K562 (cell line): Measurements from ENCODE around the gene C4A. TPM values are rescaled to one million over a fixed set of nuclear protein-coding genes. Genes with fewer than 3 reads are reported as not detected.
A peak's percentile ranks its signal among the peaks of the same experiment; 100 is the strongest.

Experiments used
- ATF4 ChIP-seq: fragments of 450-650 bp; formaldehyde crosslinking; IDR thresholded peaks from 2 replicates; pipeline ENCODE4 v1.4.0; 2022; ENCODE audit warnings: mild to moderate bottlenecking, moderate library complexity
- BDP1 ChIP-seq: IDR thresholded peaks from 3 replicates; pipeline ENCODE4 v1.6.1; 2011; ENCODE audit not compliant: insufficient read length, insufficient read depth
- CTBP1 ChIP-seq: fragments of 450-650 bp; IDR thresholded peaks from 2 replicates; pipeline ENCODE4 v1.6.1; 2016; ENCODE audit warnings: borderline replicate concordance
- E2F6 ChIP-seq, 2 experiments: IDR thresholded peaks; 2 replicates each; pipeline ENCODE4 v1.6.1; 2011; ENCODE audit warnings: borderline replicate concordance in 1 of 2, control low read depth in 1 of 2, low read depth in 1 of 2, low read length in 1 of 2, mild to moderate bottlenecking in 1 of 2, mixed read lengths in 1 of 2, moderate library complexity in 1 of 2; ENCODE audit not compliant: insufficient read depth in 1 of 2, insufficient read length in 1 of 2, poor library complexity in 1 of 2, severe bottlenecking in 1 of 2; ENCODE audit errors: extremely low read depth in 1 of 2
- ESRRA ChIP-seq: fragments of 450-650 bp; IDR thresholded peaks from 2 replicates; pipeline ENCODE4 v1.6.1; 2014; ENCODE audit warnings: low read depth, mild to moderate bottlenecking, moderate library complexity, borderline replicate concordance
- HDAC1 ChIP-seq, 2 experiments: fragments of 450-650 bp; IDR thresholded peaks; 2 replicates each; pipeline ENCODE4 v1.6.1; 2016 to 2017; ENCODE audit warnings: inconsistent platforms in 1 of 2, mild to moderate bottlenecking in 1 of 2, moderate library complexity in 1 of 2
- HDGF ChIP-seq: fragments of 450-650 bp; IDR thresholded peaks from 2 replicates; pipeline ENCODE4 v1.6.1; 2016
- KAT7 ChIP-seq: sonication (generic); formaldehyde crosslinking; IDR thresholded peaks from 2 replicates; pipeline ENCODE4 v1.8.0; 2022; ENCODE audit warnings: missing genetic modification reagents, mild to moderate bottlenecking, borderline replicate concordance
- KLF13 ChIP-seq: fragments of 450-650 bp; IDR thresholded peaks from 2 replicates; pipeline ENCODE4 v1.6.1; 2016; ENCODE audit warnings: missing genetic modification characterization, low read depth, mild to moderate bottlenecking, missing compliant biosample characterization, moderate library complexity, borderline replicate concordance
- LARP7 ChIP-seq: fragments of 450-650 bp; IDR thresholded peaks from 2 replicates; pipeline ENCODE4 v1.6.1; 2016
- MTA1 ChIP-seq: fragments of 450-650 bp; IDR thresholded peaks from 2 replicates; pipeline ENCODE4 v1.6.1; 2017; ENCODE audit warnings: borderline replicate concordance
- NCOR1 ChIP-seq: fragments of 450-650 bp; IDR thresholded peaks from 2 replicates; pipeline ENCODE4 v1.6.1; 2016; ENCODE audit warnings: mild to moderate bottlenecking, moderate library complexity
- NFIC ChIP-seq: fragments of 450-650 bp; IDR thresholded peaks from 2 replicates; pipeline ENCODE4 v1.6.1; 2017; ENCODE audit warnings: mild to moderate bottlenecking, inconsistent platforms
- PHF21A ChIP-seq: fragments of 450-650 bp; IDR thresholded peaks from 2 replicates; pipeline ENCODE4 v1.6.1; 2017; ENCODE audit warnings: low read depth, borderline replicate concordance
- POLR2A ChIP-seq: fragments of 450-650 bp; conservative IDR thresholded peaks from 2 replicates; pipeline ENCODE4 v1.6.1; 2016
- RFX1 ChIP-seq: fragments of 450-650 bp; IDR thresholded peaks from 2 replicates; pipeline ENCODE4 v1.6.1; 2016; ENCODE audit warnings: mild to moderate bottlenecking, moderate library complexity
- SAP30 ChIP-seq: fragments of 200-600 bp; sonication (generic); IDR thresholded peaks from 2 replicates; pipeline ENCODE4 v1.6.1; 2012; ENCODE audit warnings: borderline replicate concordance, low read depth, mild to moderate bottlenecking, moderate library complexity, low read length, control low read depth, inconsistent platforms; ENCODE audit not compliant: insufficient read depth, poor library complexity, severe bottlenecking
- SETDB1 ChIP-seq: IDR thresholded peaks from one replicate; pipeline ENCODE4 v1.6.1; 2012; ENCODE audit warnings: low read length, control low read depth, inconsistent platforms
- SMARCE1 ChIP-seq: fragments of 450-650 bp; IDR thresholded peaks from 2 replicates; pipeline ENCODE4 v1.7.1; 2016; ENCODE audit warnings: mild to moderate bottlenecking
- SUPT5H ChIP-seq: fragments of 450-650 bp; IDR thresholded peaks from 2 replicates; pipeline ENCODE4 v1.6.1; 2016
- TCFL5 ChIP-seq: fragments of 250-450 bp; sonication (Bioruptor Pico); conservative IDR thresholded peaks from 2 replicates; pipeline ENCODE4 v1.6.1; 2021; ENCODE audit warnings: mild to moderate bottlenecking, moderate library complexity, matching md5 sums
- THRAP3 ChIP-seq: fragments of 450-650 bp; IDR thresholded peaks from 2 replicates; pipeline ENCODE4 v1.6.1; 2016; ENCODE audit warnings: mild to moderate bottlenecking, inconsistent platforms, borderline replicate concordance
- ZFX ChIP-seq: sonication (generic); formaldehyde crosslinking; IDR thresholded peaks from 2 replicates; pipeline ENCODE4 v1.8.0; 2022; ENCODE audit warnings: mild to moderate bottlenecking, missing genetic modification reagents, moderate library complexity
- ZNF175 ChIP-seq: fragments of 200-800 bp; sonication (Bioruptor generic); IDR thresholded peaks from 2 replicates; pipeline ENCODE4 v1.6.1; 2016; ENCODE audit warnings: low read depth, mild to moderate bottlenecking, missing genetic modification characterization, missing compliant biosample characterization
- polyA plus RNA-seq, 8 experiments: library from polyadenylated mRNA; depleted of rRNA in 4 of 8; stranded (reverse) in 5 of 8; unstranded in 3 of 8; fragments of >200 nt; fragmentation: Nextera tagmentation in 2 of 8; fragmentation: Illumina TruSeq in 1 of 8; extraction: Ambion mirVana in 2 of 8; extraction: Trizol in 1 of 8; gene quantifications; 2 replicates each; pipeline versions ENCODE4 v1.2.1 to v1.2.3, GENCODE V29; 2011 to 2014; ENCODE audit warnings: inconsistent platforms in 1 of 8, missing spikeins in 1 of 8
- total RNA-seq, 7 experiments: library from RNA; depleted of rRNA in 6 of 7; stranded (reverse); fragments of >200 nt in 6 of 7; fragmentation: Illumina TruSeq in 2 of 7; extraction: Trizol in 2 of 7; gene quantifications; 2 replicates each; pipeline versions ENCODE4 v1.2.1 to v1.2.3, GENCODE V29; 2011 to 2021; ENCODE audit warnings: low replicate concordance in 1 of 7
- TF ChIP-seq, protein P1 (sequence below), 2 experiments: fragments of 450-650 bp in 1 of 2; sonication (generic) in 1 of 2; formaldehyde crosslinking in 1 of 2; IDR thresholded peaks in 1 of 2; conservative IDR thresholded peaks in 1 of 2; 2 replicates each; pipeline versions ENCODE4 v1.6.1 to v1.8.1; 2016 to 2023; ENCODE audit warnings: mild to moderate bottlenecking in 2 of 2, moderate library complexity in 2 of 2, inconsistent platforms in 1 of 2, missing genetic modification reagents in 1 of 2

Gene C4A
- total and polyA plus RNA-seq, 9 of the 15 experiments (the other 6 are each of a cell fraction or from before 2014, with no cell fraction given): 0.27 to 7.6 (median 5.0) TPM

DNA sequence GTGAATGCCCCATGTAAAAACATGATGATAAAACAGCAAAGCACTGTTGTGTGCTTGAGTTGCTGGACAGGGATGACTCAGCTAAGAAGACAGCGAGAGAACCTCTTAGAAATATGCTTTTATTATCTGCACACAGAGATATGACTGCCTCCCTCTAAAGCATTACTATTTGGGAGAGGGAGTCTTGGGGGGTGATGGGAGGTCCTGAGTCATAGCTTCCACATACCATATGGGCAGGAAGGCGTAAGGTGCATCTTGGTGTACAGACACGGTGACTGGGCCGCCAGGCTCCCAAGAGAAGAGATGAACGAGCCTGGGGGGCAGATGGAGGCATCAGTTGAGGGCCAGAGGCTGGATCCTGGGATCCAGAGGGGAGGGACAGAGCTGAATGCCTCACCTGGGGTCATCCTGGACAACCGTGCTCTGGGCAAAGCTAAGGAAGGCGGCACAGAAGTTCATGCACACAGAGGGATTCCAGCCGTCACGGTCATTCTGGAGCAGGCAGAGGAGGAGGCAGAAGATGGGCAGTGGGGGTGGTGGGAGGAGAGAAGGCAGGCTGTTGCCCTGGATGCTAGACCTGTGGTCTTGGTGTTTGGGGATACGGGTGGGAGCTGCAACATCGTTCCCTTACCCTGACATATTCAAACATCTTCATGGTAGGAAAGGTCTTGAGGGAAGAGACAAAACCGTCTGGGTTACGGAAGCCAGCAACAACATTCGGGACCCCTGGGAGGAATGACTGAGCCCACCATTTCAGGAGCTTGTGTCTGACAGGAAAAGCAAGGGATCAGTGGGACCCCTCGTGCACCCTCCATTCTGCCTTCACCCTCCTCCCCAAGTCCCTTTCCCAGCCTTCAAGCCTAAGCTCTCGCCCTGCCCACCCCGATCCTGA lies 11.9 kb upstream of the C4A start (continued):
- TF ChIP-seq RFX1: no peak
- peak; percentile 81; the same call in 1 of the 2 replicates for TF ChIP-seq KAT7
- TF ChIP-seq E2F6 (IDR thresholded peaks at IDR 0.05; ENCODE audit: borderline replicate concordance in 1 of 2, extremely low read depth in 1 of 2, insufficient read depth in 1 of 2, insufficient read length in 1 of 2, low read depth in 1 of 2, low read length in 1 of 2, poor library complexity in 1 of 2, severe bottlenecking in 1 of 2): peak in 1 of 2 experiments; percentile 22
- peak; percentile 69 for TF ChIP-seq SUPT5H
- no peak for TF ChIP-seq KLF13 (tag)
- TF ChIP-seq, protein P1, sequence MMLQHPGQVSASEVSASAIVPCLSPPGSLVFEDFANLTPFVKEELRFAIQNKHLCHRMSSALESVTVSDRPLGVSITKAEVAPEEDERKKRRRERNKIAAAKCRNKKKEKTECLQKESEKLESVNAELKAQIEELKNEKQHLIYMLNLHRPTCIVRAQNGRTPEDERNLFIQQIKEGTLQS (IDR thresholded peaks at IDR 0.05): peak; percentile 91
- TF ChIP-seq, protein P1 (CRISPR knock-in tag; conservative IDR thresholded peaks at IDR 0.05): peak; percentile 77; the same call in 1 of the 2 replicates
- TF ChIP-seq LARP7: peak; percentile 75; the same call in 1 of the 2 replicates
- TF ChIP-seq POLR2A: peak; percentile 70
- peak; percentile 57 for TF ChIP-seq HDGF
- peak; percentile 69; the same call in 1 of the 2 replicates for TF ChIP-seq CTBP1
- no peak for TF ChIP-seq ZNF175
- TF ChIP-seq MTA1: 0 out of 2 replicates have a peak, but pooled peaks have one; percentile 17
- no peak for TF ChIP-seq TCFL5 (CRISPR knock-in tag)
- TF ChIP-seq SETDB1: no peak
- 0 out of 2 replicates have a peak, but pooled peaks have one; percentile 29 for TF ChIP-seq ATF4 (CRISPR knock-in tag)
- no peak for TF ChIP-seq ESRRA
- TF ChIP-seq BDP1: no peak
- TF ChIP-seq HDAC1 (IDR thresholded peaks at IDR 0.05): peak in 1 of 2 experiments; percentile 43; a peak in 1 of 4 replicates
- peak; percentile 37; the same call in 1 of the 2 replicates for TF ChIP-seq NCOR1
- peak; percentile 98 for TF ChIP-seq PHF21A
- 0 out of 2 replicates have a peak, but pooled peaks have one; percentile 16 for TF ChIP-seq ZFX
- TF ChIP-seq NFIC: 0 out of 2 replicates have a peak, but pooled peaks have one; percentile 16
- TF ChIP-seq THRAP3: peak; percentile 26; the same call in 1 of the 2 replicates
- TF ChIP-seq SMARCE1: peak; percentile 75; the same call in 1 of the 2 replicates
- TF ChIP-seq SAP30: peak; percentile 6
